ENCODE results near the gene IGF1R.

DNA sequence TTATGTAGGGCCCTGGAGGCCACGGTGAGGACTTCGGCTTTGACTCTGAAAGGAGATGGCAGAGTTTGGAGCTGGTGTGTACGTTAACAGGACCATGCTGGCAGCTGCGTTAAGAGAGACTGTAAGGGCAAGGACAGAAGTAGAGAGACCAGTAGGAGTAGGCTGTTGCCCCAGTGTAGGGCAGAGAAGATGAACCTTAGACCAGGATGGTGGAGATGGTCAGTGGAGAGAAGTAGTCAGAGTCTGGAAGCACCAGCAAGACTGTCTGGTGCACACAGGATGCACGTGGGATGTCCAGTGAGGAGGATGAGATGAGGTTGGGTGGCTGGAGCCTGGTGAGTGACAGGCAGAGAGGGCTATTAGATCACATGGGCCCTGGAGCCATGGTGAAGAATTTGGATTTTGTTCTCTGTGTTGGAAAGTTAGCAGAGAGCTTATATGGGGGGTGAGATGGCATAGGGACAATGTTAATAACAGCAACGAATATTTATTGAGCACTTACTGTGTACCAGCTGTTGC, 150.1 kb downstream of the IGF1R start:
- TF ChIP-seq POLR2A (IDR thresholded peaks at IDR 0.05; ENCODE audit: low read length) = no peak
- no peak for TF ChIP-seq GATA1 (IDR thresholded peaks at IDR 0.05; ENCODE audit: low read depth, low read length)
